HepG2 (cell line): Measurements from ENCODE around the gene WDR20. TPM values are rescaled to one million over a fixed set of nuclear protein-coding genes. Genes with fewer than 3 reads are reported as not detected.

Experiments
- ATAD3A ChIP-seq: sonication (generic); formaldehyde crosslinking; IDR thresholded peaks from 2 replicates; pipeline ENCODE4 v1.4.0; 2020; ENCODE audit warnings: missing genetic modification reagents
- FOXA1 ChIP-seq, 2 experiments: fragments of 450-650 bp in 1 of 2; sonication (generic) in 1 of 2; formaldehyde crosslinking in 1 of 2; IDR thresholded peaks; 2 replicates each; pipeline versions ENCODE4 v1.4.0 to v1.6.1; 2016 to 2020; ENCODE audit warnings: missing genetic modification reagents in 1 of 2
- FOXJ3 ChIP-seq: sonication (generic); formaldehyde crosslinking; IDR thresholded peaks from 2 replicates; pipeline ENCODE4 v1.4.0; 2020; ENCODE audit warnings: missing genetic modification reagents, mild to moderate bottlenecking, borderline replicate concordance
- FOXP1 ChIP-seq, 2 experiments: fragments of 450-650 bp in 1 of 2; IDR thresholded peaks; 2 replicates each; pipeline ENCODE4 v1.6.1; 2017 to 2018; ENCODE audit warnings: antibody characterized with exemption in 1 of 2
- GPN1 ChIP-seq: sonication (generic); formaldehyde crosslinking; IDR thresholded peaks from 2 replicates; pipeline ENCODE4 v1.5.1; 2020; ENCODE audit warnings: missing genetic modification reagents, borderline replicate concordance
- HES4 ChIP-seq: sonication (generic); formaldehyde crosslinking; IDR thresholded peaks from 2 replicates; pipeline ENCODE4 v1.9.0; 2021; ENCODE audit warnings: mild to moderate bottlenecking, missing genetic modification reagents, borderline replicate concordance
- HIVEP1 ChIP-seq: sonication (generic); formaldehyde crosslinking; IDR thresholded peaks from 2 replicates; pipeline ENCODE4 v1.4.0; 2020; ENCODE audit warnings: mild to moderate bottlenecking, missing genetic modification reagents
- KAT2B ChIP-seq: fragments of 150-350 bp; IDR thresholded peaks from 2 replicates; pipeline ENCODE4 v1.6.1; 2014; ENCODE audit warnings: low read depth, low read length, borderline replicate concordance
- KDM5A ChIP-seq: fragments of 200-600 bp; sonication (generic); IDR thresholded peaks from 2 replicates; pipeline ENCODE4 v1.7.0; 2018; ENCODE audit warnings: antibody characterized with exemption, mild to moderate bottlenecking, low read length, borderline replicate concordance
- PHF8 ChIP-seq: sonication (generic); formaldehyde crosslinking; IDR thresholded peaks from 2 replicates; pipeline ENCODE4 v1.5.0; 2020; ENCODE audit warnings: missing genetic modification reagents
- SAP130 ChIP-seq: IDR thresholded peaks from 2 replicates; pipeline ENCODE4 v1.6.1; 2016; ENCODE audit warnings: low read depth
- ZMAT3 ChIP-seq: sonication (generic); formaldehyde crosslinking; conservative IDR thresholded peaks from 2 replicates; pipeline ENCODE4 v1.7.0; 2021; ENCODE audit warnings: missing genetic modification reagents
- ZNF331 ChIP-seq: sonication (generic); formaldehyde crosslinking; IDR thresholded peaks from 2 replicates; pipeline ENCODE4 v1.4.0; 2020; ENCODE audit warnings: missing genetic modification reagents
- ZNF557 ChIP-seq: sonication (generic); formaldehyde crosslinking; IDR thresholded peaks from 2 replicates; pipeline ENCODE4 v1.4.0; 2020; ENCODE audit warnings: missing genetic modification reagents
- ZNF709 ChIP-seq: sonication (generic); formaldehyde crosslinking; IDR thresholded peaks from 2 replicates; pipeline ENCODE4 v1.5.0; 2020; ENCODE audit warnings: mild to moderate bottlenecking, missing genetic modification reagents
- polyA plus RNA-seq, 8 experiments: library from polyadenylated mRNA; depleted of rRNA in 3 of 8; stranded (reverse) in 7 of 8; unstranded in 1 of 8; fragments of >200 nt; fragmentation: Illumina TruSeq in 4 of 8; extraction: Trizol in 4 of 8; gene quantifications; 2 replicates each; pipeline versions ENCODE4 v1.2.1 to v1.2.3, GENCODE V29; 2011 to 2016; ENCODE audit warnings: low read depth in 4 of 8, missing spikeins in 1 of 8, mixed read lengths in 1 of 8; ENCODE audit not compliant: insufficient read depth in 1 of 8
- total RNA-seq, 5 experiments: library from RNA; depleted of rRNA; stranded (reverse); fragments of >200 nt; fragmentation: Illumina TruSeq; extraction: Trizol; gene quantifications; 2 replicates each; pipeline ENCODE4 v1.2.3, GENCODE V29; 2016; ENCODE audit warnings: low read depth in 1 of 5
- TF ChIP-seq, protein P1 (sequence below): sonication (generic); formaldehyde crosslinking; IDR thresholded peaks from 2 replicates; pipeline ENCODE4 v1.5.0; 2020; ENCODE audit warnings: mild to moderate bottlenecking, missing genetic modification reagents, borderline replicate concordance
- TF ChIP-seq, protein P2 (sequence below): sonication (generic); formaldehyde crosslinking; IDR thresholded peaks from 2 replicates; pipeline ENCODE4 v1.4.0; 2020; ENCODE audit warnings: mild to moderate bottlenecking, missing genetic modification reagents
- TF ChIP-seq, protein P3 (sequence below): IDR thresholded peaks from 2 replicates; pipeline ENCODE4 v1.6.1; 2018; ENCODE audit warnings: missing genetic modification reagents
- TF ChIP-seq, protein P4 (sequence below): sonication (generic); formaldehyde crosslinking; IDR thresholded peaks from 2 replicates; pipeline ENCODE4 v1.4.0; 2020; ENCODE audit warnings: missing genetic modification reagents, borderline replicate concordance

Gene WDR20
- total and polyA plus RNA-seq, 2 of the 13 experiments (the other 11 are each of a cell fraction or from before 2014, with no cell fraction given): 10.4 to 23.2 TPM

DNA sequence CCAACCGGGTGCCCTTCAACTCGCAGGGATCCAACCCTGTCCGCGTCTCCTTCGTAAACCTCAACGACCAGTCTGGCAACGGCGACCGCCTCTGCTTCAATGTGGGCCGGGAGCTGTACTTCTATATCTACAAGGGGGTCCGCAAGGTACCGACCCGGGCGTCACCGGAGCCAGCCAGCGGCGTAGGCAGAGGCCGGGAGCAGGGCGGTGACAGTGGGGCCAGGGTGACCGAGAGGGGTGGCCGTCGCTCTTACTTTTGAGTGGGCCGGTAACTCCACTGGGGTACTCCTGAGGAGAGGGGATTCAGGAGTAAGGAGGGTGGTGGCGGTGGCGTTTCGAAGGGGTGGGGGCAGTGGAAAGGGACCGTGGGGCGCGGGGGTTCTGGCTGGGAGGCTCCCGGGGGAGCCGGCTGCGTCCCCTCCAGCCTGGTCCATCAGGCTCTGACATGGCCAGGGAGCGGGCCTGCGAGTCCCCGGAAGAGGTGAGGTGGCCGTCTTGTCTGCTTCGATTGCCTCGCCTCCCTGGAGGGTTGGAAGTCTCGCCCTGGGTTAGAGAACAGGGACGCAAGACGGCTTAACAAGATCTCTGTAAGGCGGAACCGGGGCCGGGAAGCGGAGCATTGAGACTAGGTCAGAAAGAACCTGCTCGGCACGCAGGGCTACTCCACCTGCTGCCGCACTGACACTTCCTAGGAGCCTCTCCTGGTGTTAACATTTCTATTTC, 491 bp downstream of the WDR20 start (continued):
- TF ChIP-seq SAP130 (CRISPR knock-in tag): peak; percentile 9; the same call in 1 of the 2 replicates
- TF ChIP-seq, protein P1, sequence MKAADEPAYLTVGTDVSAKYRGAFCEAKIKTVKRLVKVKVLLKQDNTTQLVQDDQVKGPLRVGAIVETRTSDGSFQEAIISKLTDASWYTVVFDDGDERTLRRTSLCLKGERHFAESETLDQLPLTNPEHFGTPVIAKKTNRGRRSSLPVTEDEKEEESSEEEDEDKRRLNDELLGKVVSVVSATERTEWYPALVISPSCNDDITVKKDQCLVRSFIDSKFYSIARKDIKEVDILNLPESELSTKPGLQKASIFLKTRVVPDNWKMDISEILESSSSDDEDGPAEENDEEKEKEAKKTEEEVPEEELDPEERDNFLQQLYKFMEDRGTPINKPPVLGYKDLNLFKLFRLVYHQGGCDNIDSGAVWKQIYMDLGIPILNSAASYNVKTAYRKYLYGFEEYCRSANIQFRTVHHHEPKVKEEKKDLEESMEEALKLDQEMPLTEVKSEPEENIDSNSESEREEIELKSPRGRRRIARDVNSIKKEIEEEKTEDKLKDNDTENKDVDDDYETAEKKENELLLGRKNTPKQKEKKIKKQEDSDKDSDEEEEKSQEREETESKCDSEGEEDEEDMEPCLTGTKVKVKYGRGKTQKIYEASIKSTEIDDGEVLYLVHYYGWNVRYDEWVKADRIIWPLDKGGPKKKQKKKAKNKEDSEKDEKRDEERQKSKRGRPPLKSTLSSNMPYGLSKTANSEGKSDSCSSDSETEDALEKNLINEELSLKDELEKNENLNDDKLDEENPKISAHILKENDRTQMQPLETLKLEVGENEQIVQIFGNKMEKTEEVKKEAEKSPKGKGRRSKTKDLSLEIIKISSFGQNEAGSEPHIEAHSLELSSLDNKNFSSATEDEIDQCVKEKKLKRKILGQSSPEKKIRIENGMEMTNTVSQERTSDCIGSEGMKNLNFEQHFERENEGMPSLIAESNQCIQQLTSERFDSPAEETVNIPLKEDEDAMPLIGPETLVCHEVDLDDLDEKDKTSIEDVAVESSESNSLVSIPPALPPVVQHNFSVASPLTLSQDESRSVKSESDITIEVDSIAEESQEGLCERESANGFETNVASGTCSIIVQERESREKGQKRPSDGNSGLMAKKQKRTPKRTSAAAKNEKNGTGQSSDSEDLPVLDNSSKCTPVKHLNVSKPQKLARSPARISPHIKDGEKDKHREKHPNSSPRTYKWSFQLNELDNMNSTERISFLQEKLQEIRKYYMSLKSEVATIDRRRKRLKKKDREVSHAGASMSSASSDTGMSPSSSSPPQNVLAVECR (CRISPR knock-in tag): no peak; the same call in none of the 2 replicates
- TF ChIP-seq, protein P2, sequence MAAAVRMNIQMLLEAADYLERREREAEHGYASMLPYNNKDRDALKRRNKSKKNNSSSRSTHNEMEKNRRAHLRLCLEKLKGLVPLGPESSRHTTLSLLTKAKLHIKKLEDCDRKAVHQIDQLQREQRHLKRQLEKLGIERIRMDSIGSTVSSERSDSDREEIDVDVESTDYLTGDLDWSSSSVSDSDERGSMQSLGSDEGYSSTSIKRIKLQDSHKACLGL (CRISPR knock-in tag): peak; percentile 66; the same call in 1 of the 2 replicates
- peak; percentile 85 for TF ChIP-seq KDM5A
- TF ChIP-seq ZMAT3: no peak
- TF ChIP-seq FOXP1 (IDR thresholded peaks at IDR 0.05): no peak
- TF ChIP-seq FOXP1 (CRISPR knock-in tag; IDR thresholded peaks at IDR 0.05): no peak
- TF ChIP-seq ZNF557 (CRISPR knock-in tag): no peak
- no peak for TF ChIP-seq ZNF331 (CRISPR knock-in tag)
- TF ChIP-seq FOXA1 (IDR thresholded peaks at IDR 0.05): no peak
- no peak for TF ChIP-seq FOXA1 (CRISPR knock-in tag; IDR thresholded peaks at IDR 0.05)
- no peak for TF ChIP-seq GPN1
- TF ChIP-seq FOXJ3: no peak
- 0 out of 2 replicates have a peak, but pooled peaks have one; percentile 48 for TF ChIP-seq HIVEP1
- TF ChIP-seq HES4: no peak
- 0 out of 2 replicates have a peak, but pooled peaks have one; percentile 67 for TF ChIP-seq ZNF709 (CRISPR knock-in tag)
- peak; percentile 13; the same call in 1 of the 2 replicates for TF ChIP-seq PHF8 (CRISPR knock-in tag)
- TF ChIP-seq ATAD3A (CRISPR knock-in tag): 0 out of 2 replicates have a peak, but pooled peaks have one; percentile 52
- no peak for TF ChIP-seq KAT2B
- TF ChIP-seq, protein P3, sequence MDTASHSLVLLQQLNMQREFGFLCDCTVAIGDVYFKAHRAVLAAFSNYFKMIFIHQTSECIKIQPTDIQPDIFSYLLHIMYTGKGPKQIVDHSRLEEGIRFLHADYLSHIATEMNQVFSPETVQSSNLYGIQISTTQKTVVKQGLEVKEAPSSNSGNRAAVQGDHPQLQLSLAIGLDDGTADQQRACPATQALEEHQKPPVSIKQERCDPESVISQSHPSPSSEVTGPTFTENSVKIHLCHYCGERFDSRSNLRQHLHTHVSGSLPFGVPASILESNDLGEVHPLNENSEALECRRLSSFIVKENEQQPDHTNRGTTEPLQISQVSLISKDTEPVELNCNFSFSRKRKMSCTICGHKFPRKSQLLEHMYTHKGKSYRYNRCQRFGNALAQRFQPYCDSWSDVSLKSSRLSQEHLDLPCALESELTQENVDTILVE (CRISPR knock-in tag): 0 out of 2 replicates have a peak, but pooled peaks have one; percentile 1
- TF ChIP-seq, protein P4, sequence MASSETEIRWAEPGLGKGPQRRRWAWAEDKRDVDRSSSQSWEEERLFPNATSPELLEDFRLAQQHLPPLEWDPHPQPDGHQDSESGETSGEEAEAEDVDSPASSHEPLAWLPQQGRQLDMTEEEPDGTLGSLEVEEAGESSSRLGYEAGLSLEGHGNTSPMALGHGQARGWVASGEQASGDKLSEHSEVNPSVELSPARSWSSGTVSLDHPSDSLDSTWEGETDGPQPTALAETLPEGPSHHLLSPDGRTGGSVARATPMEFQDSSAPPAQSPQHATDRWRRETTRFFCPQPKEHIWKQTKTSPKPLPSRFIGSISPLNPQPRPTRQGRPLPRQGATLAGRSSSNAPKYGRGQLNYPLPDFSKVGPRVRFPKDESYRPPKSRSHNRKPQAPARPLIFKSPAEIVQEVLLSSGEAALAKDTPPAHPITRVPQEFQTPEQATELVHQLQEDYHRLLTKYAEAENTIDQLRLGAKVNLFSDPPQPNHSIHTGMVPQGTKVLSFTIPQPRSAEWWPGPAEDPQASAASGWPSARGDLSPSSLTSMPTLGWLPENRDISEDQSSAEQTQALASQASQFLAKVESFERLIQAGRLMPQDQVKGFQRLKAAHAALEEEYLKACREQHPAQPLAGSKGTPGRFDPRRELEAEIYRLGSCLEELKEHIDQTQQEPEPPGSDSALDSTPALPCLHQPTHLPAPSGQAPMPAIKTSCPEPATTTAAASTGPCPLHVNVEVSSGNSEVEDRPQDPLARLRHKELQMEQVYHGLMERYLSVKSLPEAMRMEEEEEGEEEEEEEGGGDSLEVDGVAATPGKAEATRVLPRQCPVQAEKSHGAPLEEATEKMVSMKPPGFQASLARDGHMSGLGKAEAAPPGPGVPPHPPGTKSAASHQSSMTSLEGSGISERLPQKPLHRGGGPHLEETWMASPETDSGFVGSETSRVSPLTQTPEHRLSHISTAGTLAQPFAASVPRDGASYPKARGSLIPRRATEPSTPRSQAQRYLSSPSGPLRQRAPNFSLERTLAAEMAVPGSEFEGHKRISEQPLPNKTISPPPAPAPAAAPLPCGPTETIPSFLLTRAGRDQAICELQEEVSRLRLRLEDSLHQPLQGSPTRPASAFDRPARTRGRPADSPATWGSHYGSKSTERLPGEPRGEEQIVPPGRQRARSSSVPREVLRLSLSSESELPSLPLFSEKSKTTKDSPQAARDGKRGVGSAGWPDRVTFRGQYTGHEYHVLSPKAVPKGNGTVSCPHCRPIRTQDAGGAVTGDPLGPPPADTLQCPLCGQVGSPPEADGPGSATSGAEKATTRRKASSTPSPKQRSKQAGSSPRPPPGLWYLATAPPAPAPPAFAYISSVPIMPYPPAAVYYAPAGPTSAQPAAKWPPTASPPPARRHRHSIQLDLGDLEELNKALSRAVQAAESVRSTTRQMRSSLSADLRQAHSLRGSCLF (CRISPR knock-in tag): no peak
